Measurements from ENCODE around the gene TRAF2. TPM values are rescaled to one million over a fixed set of nuclear protein-coding genes. Genes with fewer than 3 reads are reported as not detected.

Gene TRAF2
- total and polyA plus RNA-seq, 2 of the 8 experiments (the other 6 are each of a cell fraction or from before 2014, with no cell fraction given): 26.9 to 50.2 TPM

- TF ChIP-seq CTCF (IDR thresholded peaks at IDR 0.05; ENCODE audit: control extremely low read depth in 1 of 3, insufficient read depth in 1 of 3, low read depth in 1 of 3, low read length in 3 of 3): no peak
- no peak for TF ChIP-seq HDAC2 (IDR thresholded peaks at IDR 0.05; ENCODE audit: borderline replicate concordance in 1 of 2, low read depth in 2 of 2, low read length in 2 of 2)
- no peak for TF ChIP-seq TCF12 (IDR thresholded peaks at IDR 0.05; ENCODE audit: low read depth, low read length)
- no peak for TF ChIP-seq NANOG (IDR thresholded peaks at IDR 0.05; ENCODE audit: insufficient read depth, low read depth, low read length, poor library complexity, severe bottlenecking)
- no peak for TF ChIP-seq POU5F1 (IDR thresholded peaks at IDR 0.05; ENCODE audit: low read depth, low read length)
Measured at GRCh38 chr9:136935651-136936050, 49.3 kb downstream of the TRAF2 start (continued).

Data from H1 (cell line).